ENCODE results near the gene LAMA4.
A peak's percentile ranks its signal among the peaks of the same experiment; 100 is the strongest.

The LAMA4 gene

DNA sequence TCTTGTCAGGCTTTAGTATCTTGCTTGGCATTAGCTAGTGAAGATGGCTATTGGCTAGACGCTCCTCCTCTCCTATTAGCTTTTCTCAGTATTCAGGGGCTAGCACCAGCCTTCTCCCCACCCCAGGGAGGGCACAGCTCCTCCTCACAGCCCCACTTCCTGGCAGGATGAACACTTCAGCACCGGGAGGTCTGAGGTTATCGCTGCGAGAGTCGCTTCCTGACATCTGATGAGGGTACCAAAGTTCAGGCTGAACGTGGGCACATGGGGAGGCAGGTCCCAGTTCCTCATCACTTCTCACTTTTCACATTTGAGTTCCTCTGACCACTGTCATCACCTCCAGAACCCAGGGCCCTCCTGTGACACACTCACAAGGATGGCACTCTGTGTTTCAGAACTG lies 66.6 kb downstream of the LAMA4 start:
- H3K4me3 ChIP-seq (ENCODE audit: control insufficient read depth, low read depth, low read length), result no peak overlapping the region
- TF ChIP-seq, protein P1, sequence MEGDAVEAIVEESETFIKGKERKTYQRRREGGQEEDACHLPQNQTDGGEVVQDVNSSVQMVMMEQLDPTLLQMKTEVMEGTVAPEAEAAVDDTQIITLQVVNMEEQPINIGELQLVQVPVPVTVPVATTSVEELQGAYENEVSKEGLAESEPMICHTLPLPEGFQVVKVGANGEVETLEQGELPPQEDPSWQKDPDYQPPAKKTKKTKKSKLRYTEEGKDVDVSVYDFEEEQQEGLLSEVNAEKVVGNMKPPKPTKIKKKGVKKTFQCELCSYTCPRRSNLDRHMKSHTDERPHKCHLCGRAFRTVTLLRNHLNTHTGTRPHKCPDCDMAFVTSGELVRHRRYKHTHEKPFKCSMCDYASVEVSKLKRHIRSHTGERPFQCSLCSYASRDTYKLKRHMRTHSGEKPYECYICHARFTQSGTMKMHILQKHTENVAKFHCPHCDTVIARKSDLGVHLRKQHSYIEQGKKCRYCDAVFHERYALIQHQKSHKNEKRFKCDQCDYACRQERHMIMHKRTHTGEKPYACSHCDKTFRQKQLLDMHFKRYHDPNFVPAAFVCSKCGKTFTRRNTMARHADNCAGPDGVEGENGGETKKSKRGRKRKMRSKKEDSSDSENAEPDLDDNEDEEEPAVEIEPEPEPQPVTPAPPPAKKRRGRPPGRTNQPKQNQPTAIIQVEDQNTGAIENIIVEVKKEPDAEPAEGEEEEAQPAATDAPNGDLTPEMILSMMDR (conservative IDR thresholded peaks at IDR 0.05; ENCODE audit: control insufficient read depth, insufficient read depth, low read depth, low read length), result no peak
- DNase-seq (ENCODE audit: low read depth), result no peak

DNA sequence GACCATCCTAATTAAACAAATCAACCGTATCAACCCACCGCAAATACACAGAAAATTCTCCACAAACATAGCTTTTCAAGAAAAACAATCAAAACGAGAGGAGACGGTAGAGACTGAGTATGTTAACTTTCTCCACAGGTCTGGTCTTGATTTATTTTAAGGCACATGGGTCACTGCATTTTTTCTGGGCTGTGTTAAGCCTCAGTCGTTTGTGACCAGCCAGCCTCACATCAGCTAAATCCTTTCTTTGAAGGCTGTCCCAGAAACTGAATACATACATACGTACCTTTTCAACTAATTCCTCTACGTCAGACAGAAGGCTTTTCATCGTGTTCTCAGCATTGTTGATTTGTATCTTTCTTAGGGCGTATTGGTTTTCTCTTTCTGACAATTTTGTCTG lies 69.4 kb downstream of the LAMA4 start:
- H3K4me3 ChIP-seq (ENCODE audit: control insufficient read depth, low read depth, low read length), result no peak overlapping the region
- DNase-seq (ENCODE audit: low read depth), result no peak
- TF ChIP-seq, protein P1 (conservative IDR thresholded peaks at IDR 0.05; ENCODE audit: control insufficient read depth, insufficient read depth, low read depth, low read length), result no peak

DNA sequence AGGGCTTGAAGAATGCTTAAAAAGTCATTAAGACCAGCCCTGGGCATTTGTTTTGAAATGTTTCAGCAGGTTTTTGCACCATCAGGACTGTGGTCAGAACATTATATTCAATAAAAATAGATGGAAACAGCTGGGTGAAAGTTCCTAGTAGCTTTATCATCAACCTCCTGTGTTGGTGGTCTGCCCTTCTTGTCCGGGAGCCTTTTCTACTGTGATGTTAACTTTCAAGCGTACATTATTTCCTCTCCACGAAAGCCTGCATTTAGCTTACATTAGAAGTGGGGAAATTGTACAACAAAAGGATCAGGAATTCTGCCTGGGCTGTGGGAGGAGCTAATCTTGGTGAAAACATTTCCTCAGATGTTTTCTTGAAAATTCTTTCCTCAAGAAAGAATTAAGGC lies 71.1 kb downstream of the LAMA4 start:
- no peak for DNase-seq (ENCODE audit: low read depth)
- no peak overlapping the region for H3K4me3 ChIP-seq (ENCODE audit: control insufficient read depth, low read depth, low read length)
- TF ChIP-seq, protein P1 (conservative IDR thresholded peaks at IDR 0.05; ENCODE audit: control insufficient read depth, insufficient read depth, low read depth, low read length), result no peak

DNA sequence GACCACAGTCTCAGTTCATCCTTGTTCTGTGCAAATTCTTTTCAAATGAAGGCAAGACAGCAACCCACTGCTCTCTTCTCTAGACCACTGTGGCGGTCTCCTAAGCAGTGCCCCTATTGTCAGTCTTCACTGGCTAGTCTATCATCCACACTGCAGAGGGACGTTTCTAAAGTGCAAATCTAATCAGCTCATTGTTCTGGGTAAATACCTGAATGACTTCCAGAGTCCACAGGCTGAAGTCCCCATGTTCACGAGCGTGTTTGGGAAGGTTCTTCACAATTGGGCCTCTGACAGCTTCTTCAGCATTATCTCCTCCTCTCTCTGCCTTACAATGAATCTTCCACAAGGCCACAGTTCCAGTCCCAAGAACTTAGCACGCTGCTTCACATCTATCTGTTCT lies 73.2 kb downstream of the LAMA4 start:
- DNase-seq (ENCODE audit: low read depth), result no peak
- no peak overlapping the region for H3K4me3 ChIP-seq (ENCODE audit: control insufficient read depth, low read depth, low read length)
- TF ChIP-seq, protein P1 (conservative IDR thresholded peaks at IDR 0.05; ENCODE audit: control insufficient read depth, insufficient read depth, low read depth, low read length), result no peak

DNA sequence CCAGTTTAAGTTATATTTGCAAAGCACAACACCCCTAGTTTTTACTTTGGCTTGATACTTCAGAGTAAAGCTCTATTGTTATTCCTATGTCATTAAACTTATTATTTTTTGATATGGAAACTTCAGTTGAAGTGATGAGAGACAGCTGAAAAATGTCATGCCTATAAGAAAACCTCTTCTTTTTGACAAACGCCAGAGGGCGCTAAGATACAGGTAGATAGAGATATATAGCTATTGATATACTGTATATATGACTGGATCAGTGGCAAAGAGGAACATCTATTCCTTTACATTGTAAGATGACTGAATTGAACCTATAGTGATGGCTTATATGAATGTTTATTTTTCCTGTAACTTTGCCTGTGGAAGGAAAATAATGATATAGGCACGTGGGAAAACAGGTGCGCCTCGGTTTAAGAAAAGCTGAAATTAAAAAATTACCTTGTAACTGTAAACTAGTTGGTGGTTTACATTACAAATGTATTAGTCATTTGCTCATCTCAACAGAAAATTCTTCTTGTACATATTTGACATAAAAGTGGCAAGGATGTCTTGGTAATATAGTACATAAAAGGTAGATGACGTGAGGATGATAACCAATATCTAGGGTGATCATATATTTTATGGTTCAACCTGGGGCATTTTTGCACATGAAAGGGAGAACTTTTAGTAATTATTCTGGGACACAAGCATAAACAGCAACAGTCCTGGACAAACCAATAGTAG lies 74.1 kb downstream of the LAMA4 start:
- H3K4me3 ChIP-seq (ENCODE audit: control insufficient read depth, low read depth, low read length), result no peak overlapping the region
- DNase-seq (ENCODE audit: low read depth), result peak; percentile 91
- TF ChIP-seq, protein P1 (conservative IDR thresholded peaks at IDR 0.05; ENCODE audit: control insufficient read depth, insufficient read depth, low read depth, low read length), result peak; percentile 61

DNA sequence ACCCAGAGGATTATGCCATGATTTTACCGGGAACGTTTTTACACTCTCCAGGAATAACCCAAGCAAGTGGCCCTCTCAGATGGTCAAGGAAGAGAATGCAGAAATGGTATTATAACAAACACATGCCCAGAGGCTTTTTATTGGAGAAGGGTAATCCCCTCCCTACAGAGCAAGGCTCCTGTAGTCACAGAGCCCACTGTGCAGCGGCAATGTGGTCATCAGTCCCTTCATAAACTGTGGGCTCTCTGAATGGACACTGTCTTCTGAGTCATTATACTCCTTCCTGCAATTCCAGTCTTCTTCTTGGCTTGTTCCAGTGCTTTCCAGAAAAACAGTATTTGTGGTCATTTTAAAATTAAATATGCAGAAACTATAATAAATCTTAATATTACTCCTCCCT lies 74.7 kb downstream of the LAMA4 start:
- peak; percentile 35 for DNase-seq (ENCODE audit: low read depth)
- no peak overlapping the region for H3K4me3 ChIP-seq (ENCODE audit: control insufficient read depth, low read depth, low read length)
- TF ChIP-seq, protein P1 (conservative IDR thresholded peaks at IDR 0.05; ENCODE audit: control insufficient read depth, insufficient read depth, low read depth, low read length), result no peak

All from fibroblast of mammary gland (primary cell).